SK-N-SH treated with all-trans-retinoic acid at 6 μM for 48 hours (cell line): ENCODE measurements around the gene ZBTB4.
"Not testable (repeated sequence)": the region's sequence is repeated elsewhere in the genome, so short reads cannot be mapped to it uniquely, and the experiment has no call there.

ENCODE experiments used
- BACH2 ChIP-seq: fragments of 250-450 bp; sonication (Bioruptor Pico); IDR thresholded peaks from 2 replicates; pipeline ENCODE4 v1.9.0; 2021; ENCODE audit warnings: mild to moderate bottlenecking, borderline replicate concordance
- ISL1 ChIP-seq: fragments of 250-450 bp; sonication (Bioruptor Pico); IDR thresholded peaks from 2 replicates; pipeline ENCODE4 v2.1.2; 2022; ENCODE audit warnings: mild to moderate bottlenecking, moderate library complexity
- RARB ChIP-seq: fragments of 250-450 bp; sonication (Bioruptor Pico); IDR thresholded peaks from 2 replicates; pipeline ENCODE4 v1.8.0; 2021; ENCODE audit warnings: mild to moderate bottlenecking, moderate library complexity
- SNAI2 ChIP-seq: fragments of 250-450 bp; sonication (Bioruptor Pico); IDR thresholded peaks from 2 replicates; pipeline ENCODE4 v1.5.0; 2020; ENCODE audit warnings: mild to moderate bottlenecking, moderate library complexity
- ZFP3 ChIP-seq: fragments of 250-450 bp; sonication (Bioruptor Pico); IDR thresholded peaks from 2 replicates; pipeline ENCODE4 v1.5.0; 2020; ENCODE audit warnings: mild to moderate bottlenecking, moderate library complexity
- ZNF565 ChIP-seq: fragments of 450-650 bp; formaldehyde crosslinking; conservative IDR thresholded peaks from 2 replicates; pipeline ENCODE4 v1.5.0; 2020; ENCODE audit warnings: low read depth, mild to moderate bottlenecking, moderate library complexity
- ZNF70 ChIP-seq: fragments of 450-650 bp; formaldehyde crosslinking; IDR thresholded peaks from 2 replicates; pipeline ENCODE4 v1.5.0; 2020; ENCODE audit warnings: mild to moderate bottlenecking, moderate library complexity
- ZNF8 ChIP-seq: fragments of 450-650 bp; formaldehyde crosslinking; IDR thresholded peaks from 2 replicates; pipeline ENCODE4 v1.5.0; 2020; ENCODE audit warnings: mild to moderate bottlenecking, moderate library complexity
- TF ChIP-seq, protein P1 (sequence below): fragments of 250-450 bp; sonication (Bioruptor Pico); IDR thresholded peaks from 2 replicates; pipeline ENCODE4 v1.8.0; 2021; ENCODE audit warnings: low read depth, mild to moderate bottlenecking, moderate library complexity, borderline replicate concordance
- TF ChIP-seq, protein P2 (sequence below): fragments of 250-450 bp; sonication (Bioruptor Pico); IDR thresholded peaks from 2 replicates; pipeline ENCODE4 v1.5.1; 2020; ENCODE audit warnings: low read depth, mild to moderate bottlenecking, moderate library complexity
- TF ChIP-seq, protein P3 (sequence below): fragments of 250-450 bp; sonication (Bioruptor Pico); IDR thresholded peaks from 2 replicates; pipeline ENCODE4 v1.8.0; 2020; ENCODE audit warnings: mild to moderate bottlenecking, moderate library complexity, borderline replicate concordance
- TF ChIP-seq, protein P4 (sequence below): fragments of 250-450 bp; sonication (Bioruptor Pico); IDR thresholded peaks from 2 replicates; pipeline ENCODE4 v1.5.0; 2020; ENCODE audit warnings: mild to moderate bottlenecking, moderate library complexity

DNA sequence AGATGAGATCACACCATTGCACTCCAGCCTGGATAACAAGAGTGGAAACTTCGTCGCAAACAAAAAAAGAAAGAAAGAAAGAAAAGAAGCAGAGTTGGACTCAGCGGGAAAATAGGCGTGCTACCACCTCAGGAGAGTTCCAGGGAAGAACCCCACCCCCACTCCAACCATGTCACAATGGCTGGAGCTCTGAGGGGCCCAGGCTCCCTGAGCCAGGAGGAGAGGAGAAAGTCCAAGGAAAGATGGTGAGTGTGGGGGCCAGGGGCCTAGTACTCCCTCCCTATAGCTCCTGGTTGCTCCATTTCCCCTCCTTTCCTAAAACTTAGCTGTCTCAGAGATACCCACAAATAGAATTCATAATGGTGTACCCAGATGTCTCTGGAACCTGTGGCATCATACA, 1.8 kb upstream of the ZBTB4 start, which contains the start of gene SLC35G6:
- not testable (repeated sequence) for TF ChIP-seq BACH2 (CRISPR knock-in tag); ZFP3 (CRISPR knock-in tag); RARB (CRISPR knock-in tag); ZNF565; ZNF8 (CRISPR knock-in tag); ZNF70; ISL1; SNAI2 (CRISPR knock-in tag)
- TF ChIP-seq, protein P1, sequence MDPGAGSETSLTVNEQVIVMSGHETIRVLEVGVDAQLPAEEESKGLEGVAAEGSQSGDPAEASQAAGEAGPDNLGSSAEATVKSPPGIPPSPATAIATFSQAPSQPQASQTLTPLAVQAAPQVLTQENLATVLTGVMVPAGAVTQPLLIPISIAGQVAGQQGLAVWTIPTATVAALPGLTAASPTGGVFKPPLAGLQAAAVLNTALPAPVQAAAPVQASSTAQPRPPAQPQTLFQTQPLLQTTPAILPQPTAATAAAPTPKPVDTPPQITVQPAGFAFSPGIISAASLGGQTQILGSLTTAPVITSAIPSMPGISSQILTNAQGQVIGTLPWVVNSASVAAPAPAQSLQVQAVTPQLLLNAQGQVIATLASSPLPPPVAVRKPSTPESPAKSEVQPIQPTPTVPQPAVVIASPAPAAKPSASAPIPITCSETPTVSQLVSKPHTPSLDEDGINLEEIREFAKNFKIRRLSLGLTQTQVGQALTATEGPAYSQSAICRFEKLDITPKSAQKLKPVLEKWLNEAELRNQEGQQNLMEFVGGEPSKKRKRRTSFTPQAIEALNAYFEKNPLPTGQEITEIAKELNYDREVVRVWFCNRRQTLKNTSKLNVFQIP (CRISPR knock-in tag), result not testable (repeated sequence)
- TF ChIP-seq, protein P2, sequence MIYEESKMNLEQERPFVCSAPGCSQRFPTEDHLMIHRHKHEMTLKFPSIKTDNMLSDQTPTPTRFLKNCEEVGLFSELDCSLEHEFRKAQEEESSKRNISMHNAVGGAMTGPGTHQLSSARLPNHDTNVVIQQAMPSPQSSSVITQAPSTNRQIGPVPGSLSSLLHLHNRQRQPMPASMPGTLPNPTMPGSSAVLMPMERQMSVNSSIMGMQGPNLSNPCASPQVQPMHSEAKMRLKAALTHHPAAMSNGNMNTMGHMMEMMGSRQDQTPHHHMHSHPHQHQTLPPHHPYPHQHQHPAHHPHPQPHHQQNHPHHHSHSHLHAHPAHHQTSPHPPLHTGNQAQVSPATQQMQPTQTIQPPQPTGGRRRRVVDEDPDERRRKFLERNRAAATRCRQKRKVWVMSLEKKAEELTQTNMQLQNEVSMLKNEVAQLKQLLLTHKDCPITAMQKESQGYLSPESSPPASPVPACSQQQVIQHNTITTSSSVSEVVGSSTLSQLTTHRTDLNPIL (CRISPR knock-in tag), result not testable (repeated sequence)
- TF ChIP-seq, protein P3, sequence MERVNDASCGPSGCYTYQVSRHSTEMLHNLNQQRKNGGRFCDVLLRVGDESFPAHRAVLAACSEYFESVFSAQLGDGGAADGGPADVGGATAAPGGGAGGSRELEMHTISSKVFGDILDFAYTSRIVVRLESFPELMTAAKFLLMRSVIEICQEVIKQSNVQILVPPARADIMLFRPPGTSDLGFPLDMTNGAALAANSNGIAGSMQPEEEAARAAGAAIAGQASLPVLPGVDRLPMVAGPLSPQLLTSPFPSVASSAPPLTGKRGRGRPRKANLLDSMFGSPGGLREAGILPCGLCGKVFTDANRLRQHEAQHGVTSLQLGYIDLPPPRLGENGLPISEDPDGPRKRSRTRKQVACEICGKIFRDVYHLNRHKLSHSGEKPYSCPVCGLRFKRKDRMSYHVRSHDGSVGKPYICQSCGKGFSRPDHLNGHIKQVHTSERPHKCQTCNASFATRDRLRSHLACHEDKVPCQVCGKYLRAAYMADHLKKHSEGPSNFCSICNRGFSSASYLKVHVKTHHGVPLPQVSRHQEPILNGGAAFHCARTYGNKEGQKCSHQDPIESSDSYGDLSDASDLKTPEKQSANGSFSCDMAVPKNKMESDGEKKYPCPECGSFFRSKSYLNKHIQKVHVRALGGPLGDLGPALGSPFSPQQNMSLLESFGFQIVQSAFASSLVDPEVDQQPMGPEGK, result not testable (repeated sequence)
- TF ChIP-seq, protein P4, sequence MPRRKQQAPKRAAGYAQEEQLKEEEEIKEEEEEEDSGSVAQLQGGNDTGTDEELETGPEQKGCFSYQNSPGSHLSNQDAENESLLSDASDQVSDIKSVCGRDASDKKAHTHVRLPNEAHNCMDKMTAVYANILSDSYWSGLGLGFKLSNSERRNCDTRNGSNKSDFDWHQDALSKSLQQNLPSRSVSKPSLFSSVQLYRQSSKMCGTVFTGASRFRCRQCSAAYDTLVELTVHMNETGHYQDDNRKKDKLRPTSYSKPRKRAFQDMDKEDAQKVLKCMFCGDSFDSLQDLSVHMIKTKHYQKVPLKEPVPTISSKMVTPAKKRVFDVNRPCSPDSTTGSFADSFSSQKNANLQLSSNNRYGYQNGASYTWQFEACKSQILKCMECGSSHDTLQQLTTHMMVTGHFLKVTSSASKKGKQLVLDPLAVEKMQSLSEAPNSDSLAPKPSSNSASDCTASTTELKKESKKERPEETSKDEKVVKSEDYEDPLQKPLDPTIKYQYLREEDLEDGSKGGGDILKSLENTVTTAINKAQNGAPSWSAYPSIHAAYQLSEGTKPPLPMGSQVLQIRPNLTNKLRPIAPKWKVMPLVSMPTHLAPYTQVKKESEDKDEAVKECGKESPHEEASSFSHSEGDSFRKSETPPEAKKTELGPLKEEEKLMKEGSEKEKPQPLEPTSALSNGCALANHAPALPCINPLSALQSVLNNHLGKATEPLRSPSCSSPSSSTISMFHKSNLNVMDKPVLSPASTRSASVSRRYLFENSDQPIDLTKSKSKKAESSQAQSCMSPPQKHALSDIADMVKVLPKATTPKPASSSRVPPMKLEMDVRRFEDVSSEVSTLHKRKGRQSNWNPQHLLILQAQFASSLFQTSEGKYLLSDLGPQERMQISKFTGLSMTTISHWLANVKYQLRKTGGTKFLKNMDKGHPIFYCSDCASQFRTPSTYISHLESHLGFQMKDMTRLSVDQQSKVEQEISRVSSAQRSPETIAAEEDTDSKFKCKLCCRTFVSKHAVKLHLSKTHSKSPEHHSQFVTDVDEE (CRISPR knock-in tag), result not testable (repeated sequence)
